ENCODE data around the gene NRIP2. TPM values are rescaled to one million over a fixed set of nuclear protein-coding genes. Genes with fewer than 3 reads are reported as not detected.

Gene NRIP2
- total RNA-seq, 1 experiment from 2014 or later, result not detected

DNA sequence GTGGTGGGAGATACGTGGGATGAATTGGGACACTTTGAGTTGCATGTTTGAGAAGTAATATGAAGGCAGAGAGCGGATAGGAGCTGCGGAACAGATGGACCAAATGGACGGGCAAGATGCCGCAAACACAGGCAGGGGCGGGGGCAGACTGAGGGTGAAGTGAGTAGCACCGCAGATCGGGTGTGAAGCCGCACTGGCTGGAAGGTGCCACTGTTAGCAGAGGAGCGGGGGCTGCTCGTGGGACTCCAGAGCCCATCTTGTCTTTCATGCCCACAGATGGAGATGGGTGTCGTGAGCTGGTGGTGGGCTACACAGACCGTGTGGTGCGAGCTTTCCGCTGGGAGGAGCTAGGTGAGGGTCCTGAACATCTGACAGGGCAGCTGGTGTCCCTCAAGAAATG, 15.0 kb downstream of the NRIP2 start:
- Histone ChIP-seq H3K27me3 (ENCODE audit: control insufficient read depth, insufficient read depth, low read length) (no peaks in the 10 kb centered on the region), H3K4me3 (ENCODE audit: low read depth in 2 of 2, low read length in 2 of 2) (no peak overlapping the region), H3K4me1 (ENCODE audit: control insufficient read depth, insufficient read depth, low read length) (no peaks in the 10 kb centered on the region), H3K9me3 (ENCODE audit: control insufficient read depth, insufficient read depth, low read depth, low read length) (no peaks in the 10 kb centered on the region), H3K36me3 (ENCODE audit: control insufficient read depth, insufficient read depth, low read length) (0 out of 2 replicates have a peak, but pooled peaks cover 2% of the 10 kb centered on the region), H3K27ac (ENCODE audit: low read length) (no peak overlapping the region)
- BruUV-seq (replicated peaks), result TSS peak; percentile 66
- in situ Hi-C loops (cut with HindIII; ENCODE audit: low pct_unique_long_range_greater_than_20kb, low sequenced_read_pairs) (no loop called here), intact Hi-C loops (cut with micrococcal nuclease; ENCODE audit: unreplicated experiment) (no loop called here)
- DNase-seq (ENCODE audit: low read depth, low spot score) (no peak), ATAC-seq (no peak)
- ChIA-PET CTCF (no interaction called here), POLR2A (no interaction called here)
- no peak for TF ChIP-seq SIN3A (IDR thresholded peaks at IDR 0.05; ENCODE audit: borderline replicate concordance, insufficient read depth, low read depth, low read length)
- TF ChIP-seq CTCF (IDR thresholded peaks at IDR 0.05), result no peak
- TF ChIP-seq, protein P1, sequence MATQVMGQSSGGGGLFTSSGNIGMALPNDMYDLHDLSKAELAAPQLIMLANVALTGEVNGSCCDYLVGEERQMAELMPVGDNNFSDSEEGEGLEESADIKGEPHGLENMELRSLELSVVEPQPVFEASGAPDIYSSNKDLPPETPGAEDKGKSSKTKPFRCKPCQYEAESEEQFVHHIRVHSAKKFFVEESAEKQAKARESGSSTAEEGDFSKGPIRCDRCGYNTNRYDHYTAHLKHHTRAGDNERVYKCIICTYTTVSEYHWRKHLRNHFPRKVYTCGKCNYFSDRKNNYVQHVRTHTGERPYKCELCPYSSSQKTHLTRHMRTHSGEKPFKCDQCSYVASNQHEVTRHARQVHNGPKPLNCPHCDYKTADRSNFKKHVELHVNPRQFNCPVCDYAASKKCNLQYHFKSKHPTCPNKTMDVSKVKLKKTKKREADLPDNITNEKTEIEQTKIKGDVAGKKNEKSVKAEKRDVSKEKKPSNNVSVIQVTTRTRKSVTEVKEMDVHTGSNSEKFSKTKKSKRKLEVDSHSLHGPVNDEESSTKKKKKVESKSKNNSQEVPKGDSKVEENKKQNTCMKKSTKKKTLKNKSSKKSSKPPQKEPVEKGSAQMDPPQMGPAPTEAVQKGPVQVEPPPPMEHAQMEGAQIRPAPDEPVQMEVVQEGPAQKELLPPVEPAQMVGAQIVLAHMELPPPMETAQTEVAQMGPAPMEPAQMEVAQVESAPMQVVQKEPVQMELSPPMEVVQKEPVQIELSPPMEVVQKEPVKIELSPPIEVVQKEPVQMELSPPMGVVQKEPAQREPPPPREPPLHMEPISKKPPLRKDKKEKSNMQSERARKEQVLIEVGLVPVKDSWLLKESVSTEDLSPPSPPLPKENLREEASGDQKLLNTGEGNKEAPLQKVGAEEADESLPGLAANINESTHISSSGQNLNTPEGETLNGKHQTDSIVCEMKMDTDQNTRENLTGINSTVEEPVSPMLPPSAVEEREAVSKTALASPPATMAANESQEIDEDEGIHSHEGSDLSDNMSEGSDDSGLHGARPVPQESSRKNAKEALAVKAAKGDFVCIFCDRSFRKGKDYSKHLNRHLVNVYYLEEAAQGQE (IDR thresholded peaks at IDR 0.05; ENCODE audit: insufficient read depth in 1 of 2, low read depth in 2 of 2, low read length in 1 of 2), result no peak
- no peak for TF ChIP-seq POLR2AphosphoS5 (IDR thresholded peaks at IDR 0.05; ENCODE audit: low read depth, low read length)
- no peak for TF ChIP-seq TCF7L2 (IDR thresholded peaks at IDR 0.05; ENCODE audit: low read depth, low read length)

GRCh38 chr12:2813214-2814185, 21.3 kb downstream of the NRIP2 start:
- H3K27ac ChIP-seq (ENCODE audit: low read length), result peak overlapping the region; percentile 78
- no peaks in the 10 kb centered on the region for H3K9me3 ChIP-seq (ENCODE audit: control insufficient read depth, insufficient read depth, low read depth, low read length)
- ATAC-seq, result peak; percentile 53; the same call in 1 of the 2 replicates
- CTCF ChIA-PET, result interaction anchor here (0.8 kb wide), 1 partner anchor 74 kb away, joined by 5 read pairs; no protein-coding TSS in a partner anchor
- H3K4me1 ChIP-seq (ENCODE audit: control insufficient read depth, insufficient read depth, low read length), result peaks cover 6% of the 10 kb centered on the region; the same call in 1 of the 2 replicates
- no TSS peak for BruUV-seq (replicated peaks)
- H3K4me3 ChIP-seq (ENCODE audit: low read depth in 2 of 2, low read length in 2 of 2), result peak overlapping the region; percentile 55 to 74
- in situ Hi-C loops (cut with HindIII; ENCODE audit: low pct_unique_long_range_greater_than_20kb, low sequenced_read_pairs), result no loop called here
- peaks cover 2% of the 10 kb centered on the region; the same call in 1 of the 2 replicates for H3K36me3 ChIP-seq (ENCODE audit: control insufficient read depth, insufficient read depth, low read length)
- no peaks in the 10 kb centered on the region for H3K27me3 ChIP-seq (ENCODE audit: control insufficient read depth, insufficient read depth, low read length)
- intact Hi-C loops (cut with micrococcal nuclease; ENCODE audit: unreplicated experiment), result no loop called here
- POLR2A ChIA-PET, result no interaction called here
- DNase-seq (ENCODE audit: low read depth, low spot score), result no peak
- no peak for TF ChIP-seq TCF7L2 (IDR thresholded peaks at IDR 0.05; ENCODE audit: low read depth, low read length)
- TF ChIP-seq POLR2AphosphoS5 (IDR thresholded peaks at IDR 0.05; ENCODE audit: low read depth, low read length), result no peak
- TF ChIP-seq CTCF (IDR thresholded peaks at IDR 0.05), result peak; percentile 76
- TF ChIP-seq, protein P1 (IDR thresholded peaks at IDR 0.05; ENCODE audit: insufficient read depth in 1 of 2, low read depth in 2 of 2, low read length in 1 of 2), result no peak
- no peak for TF ChIP-seq SIN3A (IDR thresholded peaks at IDR 0.05; ENCODE audit: borderline replicate concordance, insufficient read depth, low read depth, low read length)

Measured in Panc1 (cell line).